CD4-positive, alpha-beta T cell (primary cell): Measurements from ENCODE around the gene IL24. TPM values are rescaled to one million over a fixed set of nuclear protein-coding genes. Genes with fewer than 3 reads are reported as not detected.

ENCODE experiments used
- ATAC-seq: fragments of 200-7000 bp; cut with Tn5 transposase; one replicate; pipeline ENCODE4 v1.10.0; 2022; ENCODE audit warnings: mild to moderate bottlenecking; ENCODE audit not compliant: poor library complexity
- CTCF ChIA-PET: fragments of 350-600 bp; sonication (Branson Sonifier 250); formaldehyde crosslinking; loops from one replicate; lab custom pipeline; 2021; ENCODE audit warnings: antibody characterized with exemption, inconsistent platforms; lab: Charles Lee
- POLR2A ChIA-PET: fragments of 350-600 bp; sonication (Branson Sonifier 250); formaldehyde crosslinking; loops from one replicate; lab custom pipeline; 2021; ENCODE audit warnings: antibody characterized with exemption, inconsistent platforms; lab: Charles Lee
- DNase-seq, 14 experiments: peaks; one replicate each; pipeline ENCODE4 v3.0.0-alpha.2; 2013 to 2020; ENCODE audit warnings: mixed read lengths in 2 of 14
- H3K27ac ChIP-seq, 2 donors: one replicate each; pipeline versions ENCODE4 v1.5.1 to v1.7.0; 2013; ENCODE audit warnings: low read length in 2 of 2, low read depth in 1 of 2, mild to moderate bottlenecking in 1 of 2
- H3K27me3 ChIP-seq, 2 experiments: 1 replicate in 1 of 2; 2 replicates in 1 of 2; pipeline versions ENCODE4 v1.6.1 to v1.7.0; 2013; ENCODE audit warnings: low read length in 2 of 2, control low read depth in 1 of 2, mild to moderate bottlenecking in 1 of 2, moderate library complexity in 1 of 2; ENCODE audit not compliant: insufficient read depth in 2 of 2, control insufficient read depth in 1 of 2
- H3K36me3 ChIP-seq: one replicate; pipeline ENCODE4 v1.6.1; 2013; ENCODE audit warnings: low read length, control low read depth; ENCODE audit not compliant: insufficient read depth
- H3K4me1 ChIP-seq: one replicate; pipeline ENCODE4 v1.6.1; 2013; ENCODE audit warnings: low read length, control low read depth; ENCODE audit not compliant: insufficient read depth
- H3K4me3 ChIP-seq: one replicate; pipeline ENCODE4 v1.5.1; 2013; ENCODE audit warnings: mild to moderate bottlenecking, low read length, moderate library complexity
- H3K9me3 ChIP-seq, 2 experiments: 1 replicate in 1 of 2; 2 replicates in 1 of 2; pipeline versions ENCODE4 v1.6.1 to v1.7.0; 2013; ENCODE audit warnings: low read length in 2 of 2, mild to moderate bottlenecking in 2 of 2, control low read depth in 1 of 2, moderate library complexity in 1 of 2; ENCODE audit not compliant: control insufficient read depth in 1 of 2, insufficient read depth in 1 of 2
- H3K27ac Mint-ChIP-seq: one replicate; pipeline ENCODE4 v1.8.0; 2020; ENCODE audit warnings: mixed read lengths
- H3K27me3 Mint-ChIP-seq: one replicate; pipeline ENCODE4 v1.8.0; 2021; ENCODE audit warnings: mixed read lengths
- H3K36me3 Mint-ChIP-seq: one replicate; pipeline ENCODE4 v1.8.0; 2021; ENCODE audit warnings: low read depth, mixed read lengths
- H3K4me1 Mint-ChIP-seq: one replicate; pipeline ENCODE4 v1.8.0; 2021; ENCODE audit warnings: low read depth, mixed read lengths
- H3K4me3 Mint-ChIP-seq: one replicate; pipeline ENCODE4 v1.8.0; 2020; ENCODE audit warnings: mild to moderate bottlenecking, mixed read lengths
- H3K9me3 Mint-ChIP-seq: one replicate; pipeline ENCODE4 v1.8.0; 2020; ENCODE audit warnings: mixed read lengths
- intact Hi-C, 2 experiments: fragments of 100-400 bp; cut with DNase I in 1 of 2; cut with micrococcal nuclease in 1 of 2; formaldehyde crosslinking; loops; one replicate each; pipeline versions ENCODE4 v1.15.1 to v1.9.0; 2023 to 2025; cut with DNase I, micrococcal nuclease
- total RNA-seq, 174 experiments: library from RNA in 2 of 174; stranded (reverse) in 2 of 174; gene quantifications; one replicate each; pipeline ENCODE4 v1.2.3 and lab custom pipeline; 2021 to 2026
- TF ChIP-seq, protein P1 (sequence below): fragments of 200-600 bp; IDR thresholded peaks from one replicate; pipeline ENCODE4 v1.8.0; 2022; ENCODE audit warnings: antibody characterized with exemption, mild to moderate bottlenecking

IL24 gene
- total RNA-seq, 2 experiments from 2014 or later: not detected

DNA sequence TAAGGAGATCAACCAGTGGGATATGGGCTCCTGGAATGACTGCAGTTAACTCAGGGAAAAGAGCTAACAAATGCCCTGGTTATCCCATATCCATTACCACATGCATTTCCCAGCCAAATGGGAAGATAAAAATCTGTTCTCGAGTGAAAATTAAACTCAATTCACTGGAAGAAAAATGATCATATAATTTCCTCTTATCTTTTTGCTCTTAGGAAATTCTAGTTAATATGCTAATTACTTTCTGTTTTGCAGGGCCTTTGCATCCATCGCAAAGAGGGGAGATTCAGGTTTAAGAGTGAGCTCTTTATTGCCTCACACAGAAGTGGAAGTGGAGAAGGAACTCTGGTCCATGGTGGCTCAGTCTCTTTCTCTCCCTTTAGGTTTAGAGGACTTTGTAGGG, 3.9 kb upstream of the IL24 start:
- POLR2A ChIA-PET: interaction anchor here (0.6 to 2.6 kb wide), 2 partner anchors 8 to 62 kb away, joined by 3 to 12 read pairs; no protein-coding TSS in a partner anchor
- Histone ChIP-seq H3K27me3 (no peaks in the 10 kb centered on the region), H3K4me1 (peaks cover 25% of the 10 kb centered on the region)

GRCh38 chr1:206895325-206895724, 1.9 kb upstream of the IL24 start:
- POLR2A ChIA-PET: interaction anchor here (1.1 to 3.6 kb wide), 5 partner anchors 9 to 26 kb away, joined by 5 to 26 read pairs (median 8); partner anchors contain the start of gene FCMR
- intact Hi-C loops: no loop called here

More for the DNA sequence above, 3.9 kb upstream of the IL24 start:
- Mint-ChIP-seq H3K27me3 (no peaks in the 10 kb centered on the region), H3K4me1 (peaks cover 72% of the 10 kb centered on the region), H3K36me3 (no peaks in the 10 kb centered on the region), H3K27ac (no peak overlapping the region), H3K4me3 (no peak overlapping the region), H3K9me3 (no peaks in the 10 kb centered on the region)
- no peaks in the 10 kb centered on the region for H3K36me3 ChIP-seq
- TF ChIP-seq, protein P1, sequence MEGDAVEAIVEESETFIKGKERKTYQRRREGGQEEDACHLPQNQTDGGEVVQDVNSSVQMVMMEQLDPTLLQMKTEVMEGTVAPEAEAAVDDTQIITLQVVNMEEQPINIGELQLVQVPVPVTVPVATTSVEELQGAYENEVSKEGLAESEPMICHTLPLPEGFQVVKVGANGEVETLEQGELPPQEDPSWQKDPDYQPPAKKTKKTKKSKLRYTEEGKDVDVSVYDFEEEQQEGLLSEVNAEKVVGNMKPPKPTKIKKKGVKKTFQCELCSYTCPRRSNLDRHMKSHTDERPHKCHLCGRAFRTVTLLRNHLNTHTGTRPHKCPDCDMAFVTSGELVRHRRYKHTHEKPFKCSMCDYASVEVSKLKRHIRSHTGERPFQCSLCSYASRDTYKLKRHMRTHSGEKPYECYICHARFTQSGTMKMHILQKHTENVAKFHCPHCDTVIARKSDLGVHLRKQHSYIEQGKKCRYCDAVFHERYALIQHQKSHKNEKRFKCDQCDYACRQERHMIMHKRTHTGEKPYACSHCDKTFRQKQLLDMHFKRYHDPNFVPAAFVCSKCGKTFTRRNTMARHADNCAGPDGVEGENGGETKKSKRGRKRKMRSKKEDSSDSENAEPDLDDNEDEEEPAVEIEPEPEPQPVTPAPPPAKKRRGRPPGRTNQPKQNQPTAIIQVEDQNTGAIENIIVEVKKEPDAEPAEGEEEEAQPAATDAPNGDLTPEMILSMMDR: no peak
- CTCF ChIA-PET: no interaction called here
- ATAC-seq: no peak
- H3K4me3 ChIP-seq: no peak overlapping the region
- no peak overlapping the region for H3K27ac ChIP-seq
- no peak for DNase-seq
- H3K9me3 ChIP-seq: no peaks in the 10 kb centered on the region
- intact Hi-C loops: no loop called here

GRCh38 chr1:206895837-206896242, 1.4 kb upstream of the IL24 start:
- H3K27me3 Mint-ChIP-seq: no peaks in the 10 kb centered on the region
- H3K27ac Mint-ChIP-seq: peak overlapping the region; percentile 5
- TF ChIP-seq, protein P1: no peak
- Histone ChIP-seq H3K27me3 (no peaks in the 10 kb centered on the region), H3K9me3 (no peaks in the 10 kb centered on the region), H3K4me1 (peaks cover 34% of the 10 kb centered on the region), H3K36me3 (no peaks in the 10 kb centered on the region), H3K4me3 (no peak overlapping the region), H3K27ac (no peak overlapping the region)
- peaks cover 9% of the 10 kb centered on the region for H3K36me3 Mint-ChIP-seq
- peaks cover 72% of the 10 kb centered on the region for H3K4me1 Mint-ChIP-seq
- ChIA-PET POLR2A (interaction anchor here (0.6 to 3.6 kb wide), 7 partner anchors 9 to 26 kb away, joined by 4 to 26 read pairs (median 5); partner anchors contain the start of gene FCMR), CTCF (interaction anchor here (0.7 to 1.1 kb wide), 2 partner anchors 38 to 532 kb away, joined by 3 read pairs; no protein-coding TSS in a partner anchor)
- no peak for DNase-seq
- H3K4me3 Mint-ChIP-seq: no peak overlapping the region
- H3K9me3 Mint-ChIP-seq: no peaks in the 10 kb centered on the region
- ATAC-seq: no peak
- intact Hi-C loops: no loop called here

More at GRCh38 chr1:206895325-206895724, 1.9 kb upstream of the IL24 start:
- TF ChIP-seq, protein P1: no peak
- CTCF ChIA-PET: interaction anchor here (0.9 to 1.1 kb wide), 2 partner anchors 38 to 161 kb away, joined by 3 read pairs; no protein-coding TSS in a partner anchor
- H3K36me3 Mint-ChIP-seq: peaks cover 4% of the 10 kb centered on the region
- H3K4me3 Mint-ChIP-seq: no peak overlapping the region
- Histone ChIP-seq H3K27me3 (no peaks in the 10 kb centered on the region), H3K36me3 (no peaks in the 10 kb centered on the region), H3K4me3 (no peak overlapping the region), H3K9me3 (no peaks in the 10 kb centered on the region), H3K27ac (no peak overlapping the region), H3K4me1 (peaks cover 38% of the 10 kb centered on the region)
- no peaks in the 10 kb centered on the region for H3K9me3 Mint-ChIP-seq
- no peak for DNase-seq
- H3K27me3 Mint-ChIP-seq: no peaks in the 10 kb centered on the region
- ATAC-seq: no peak
- peak overlapping the region; percentile 5 for H3K27ac Mint-ChIP-seq
- H3K4me1 Mint-ChIP-seq: peaks cover 72% of the 10 kb centered on the region
